Measurements from ENCODE around the gene FCER2.

DNA sequence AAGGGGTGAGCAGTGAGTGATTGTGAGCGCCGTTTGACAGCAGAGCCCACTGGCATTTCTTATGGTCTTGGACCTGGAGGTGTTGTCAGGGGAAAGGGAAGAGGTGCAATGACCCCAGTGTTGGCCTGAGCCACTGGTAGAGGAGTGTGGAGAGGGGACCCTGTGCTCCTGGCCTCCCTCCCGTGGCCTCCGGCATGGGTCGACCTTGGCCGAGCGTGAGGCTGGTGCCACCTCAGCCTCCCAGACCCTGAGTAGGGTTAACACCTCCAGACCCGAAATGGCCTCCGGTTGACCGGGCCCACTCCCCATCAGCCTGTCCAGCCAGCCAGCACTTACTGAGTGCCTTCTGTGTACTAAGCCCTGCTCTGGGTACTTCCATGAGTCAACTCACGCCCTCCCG is 14.8 kb downstream of the FCER2 start:
- TF ChIP-seq, protein P1, sequence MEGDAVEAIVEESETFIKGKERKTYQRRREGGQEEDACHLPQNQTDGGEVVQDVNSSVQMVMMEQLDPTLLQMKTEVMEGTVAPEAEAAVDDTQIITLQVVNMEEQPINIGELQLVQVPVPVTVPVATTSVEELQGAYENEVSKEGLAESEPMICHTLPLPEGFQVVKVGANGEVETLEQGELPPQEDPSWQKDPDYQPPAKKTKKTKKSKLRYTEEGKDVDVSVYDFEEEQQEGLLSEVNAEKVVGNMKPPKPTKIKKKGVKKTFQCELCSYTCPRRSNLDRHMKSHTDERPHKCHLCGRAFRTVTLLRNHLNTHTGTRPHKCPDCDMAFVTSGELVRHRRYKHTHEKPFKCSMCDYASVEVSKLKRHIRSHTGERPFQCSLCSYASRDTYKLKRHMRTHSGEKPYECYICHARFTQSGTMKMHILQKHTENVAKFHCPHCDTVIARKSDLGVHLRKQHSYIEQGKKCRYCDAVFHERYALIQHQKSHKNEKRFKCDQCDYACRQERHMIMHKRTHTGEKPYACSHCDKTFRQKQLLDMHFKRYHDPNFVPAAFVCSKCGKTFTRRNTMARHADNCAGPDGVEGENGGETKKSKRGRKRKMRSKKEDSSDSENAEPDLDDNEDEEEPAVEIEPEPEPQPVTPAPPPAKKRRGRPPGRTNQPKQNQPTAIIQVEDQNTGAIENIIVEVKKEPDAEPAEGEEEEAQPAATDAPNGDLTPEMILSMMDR (IDR thresholded peaks at IDR 0.05), result no peak
- no peak for TF ChIP-seq POLR2A (IDR thresholded peaks at IDR 0.05)
